Thoracic aorta (tissue), 2 donors: ENCODE data around the gene PLAC8. TPM values are rescaled to one million over a fixed set of nuclear protein-coding genes. Genes with fewer than 3 reads are reported as not detected.
"Not testable (repeated sequence)": the region's sequence is repeated elsewhere in the genome, so short reads cannot be mapped to it uniquely, and the experiment has no call there.

Experiments
- ATAC-seq: fragments of 150-250 bp; one replicate; pipeline ENCODE4 v1.8.0; 2017; ENCODE audit warnings: low read depth; ENCODE audit not compliant: insufficient number of reproducible peaks, low FRiP score
- DNase-seq: peaks from one replicate; pipeline ENCODE4 v3.0.0-alpha.2; 2020; ENCODE audit warnings: low spot score
- H3K27ac ChIP-seq, 2 donors: fragments of 200-600 bp; sonication (generic); 1 replicate in 1 of 2; 2 replicates in 1 of 2; pipeline ENCODE4 v1.5.1; 2016; ENCODE audit warnings: mild to moderate bottlenecking in 2 of 2, moderate library complexity in 2 of 2
- H3K27me3 ChIP-seq: fragments of 200-600 bp; sonication (generic); replicated peaks from 2 replicates; pipeline ENCODE4 v1.6.0; 2016; ENCODE audit warnings: mild to moderate bottlenecking; ENCODE audit not compliant: insufficient read depth
- H3K36me3 ChIP-seq: fragments of 200-600 bp; sonication (generic); one replicate; pipeline ENCODE4 v1.5.1; 2016
- H3K4me1 ChIP-seq, 2 donors: fragments of 200-600 bp; sonication (generic); 1 replicate in 1 of 2; 2 replicates in 1 of 2; pipeline versions ENCODE4 v1.5.1 to v1.6.0; 2016; ENCODE audit warnings: low read depth in 2 of 2, mild to moderate bottlenecking in 1 of 2; ENCODE audit not compliant: control insufficient read depth in 1 of 2
- H3K4me3 ChIP-seq: fragments of 200-600 bp; sonication (generic); 2 replicates; pipeline ENCODE4 v1.5.1; 2016; ENCODE audit warnings: mild to moderate bottlenecking
- H3K9me3 ChIP-seq: fragments of 200-600 bp; sonication (generic); 2 replicates; pipeline ENCODE4 v1.5.1; 2016
- CTCF ChIP-seq: fragments of 200-600 bp; sonication (generic); IDR thresholded peaks from one replicate; pipeline ENCODE4 v1.5.1; 2019; ENCODE audit warnings: antibody characterized with exemption
- total RNA-seq, 2 donors: library from RNA; depleted of rRNA; stranded (reverse); fragments of >200 nt; gene quantifications; one replicate each; pipeline versions ENCODE4 v1.1.0 to v1.2.3, GENCODE V29; 2016

The PLAC8 gene
- total RNA-seq, 2 donors from 2014 or later: 3.7 TPM; not detected in 1

DNA sequence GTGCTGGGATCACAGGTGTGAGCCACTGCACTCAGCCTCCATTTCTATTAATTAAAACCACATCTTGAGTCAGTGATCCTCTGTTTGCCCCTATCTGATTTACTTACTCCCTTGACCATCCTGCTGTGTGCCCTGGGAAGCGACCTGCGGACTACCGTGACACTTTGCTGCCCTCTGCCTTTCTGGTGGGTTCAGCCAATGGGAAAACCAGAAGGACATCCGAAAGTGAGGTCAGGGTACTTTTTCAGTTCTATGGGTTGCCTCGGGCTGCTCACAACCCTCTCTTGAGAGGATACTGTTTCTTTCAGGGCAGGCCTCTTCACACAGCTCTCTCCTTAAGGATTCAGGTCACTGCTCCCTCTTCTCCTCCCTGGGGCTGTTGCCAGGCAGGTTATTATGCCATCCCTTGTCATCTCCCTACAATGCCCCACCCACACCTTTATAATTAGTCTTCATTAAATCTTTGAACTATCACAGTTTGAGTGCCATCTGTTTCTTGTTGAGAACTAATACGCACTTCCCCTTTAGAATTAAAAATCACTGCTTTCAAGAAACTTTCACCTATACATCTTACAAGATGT is 21.4 kb downstream of the PLAC8 start:
- Histone ChIP-seq H3K27me3 (no peaks in the 10 kb centered on the region), H3K36me3 (no peaks in the 10 kb centered on the region), H3K27ac (no peak overlapping the region), H3K4me1 (no peaks in the 10 kb centered on the region), H3K4me3 (no peak overlapping the region), H3K9me3 (no peaks in the 10 kb centered on the region)
- no peak for DNase-seq
- no peak for TF ChIP-seq CTCF
- ATAC-seq: no peak

- TF ChIP-seq CTCF: no peak
- Histone ChIP-seq H3K27me3 (no peaks in the 10 kb centered on the region), H3K9me3 (no peaks in the 10 kb centered on the region), H3K4me3 (no peak overlapping the region), H3K36me3 (no peaks in the 10 kb centered on the region), H3K4me1 (no peaks in the 10 kb centered on the region), H3K27ac (no peak overlapping the region)
- DNase-seq: no peak
- ATAC-seq: no peak
These were observed 24.9 kb downstream of the PLAC8 start for GRCh38 chr4:83089410-83090157.

DNA sequence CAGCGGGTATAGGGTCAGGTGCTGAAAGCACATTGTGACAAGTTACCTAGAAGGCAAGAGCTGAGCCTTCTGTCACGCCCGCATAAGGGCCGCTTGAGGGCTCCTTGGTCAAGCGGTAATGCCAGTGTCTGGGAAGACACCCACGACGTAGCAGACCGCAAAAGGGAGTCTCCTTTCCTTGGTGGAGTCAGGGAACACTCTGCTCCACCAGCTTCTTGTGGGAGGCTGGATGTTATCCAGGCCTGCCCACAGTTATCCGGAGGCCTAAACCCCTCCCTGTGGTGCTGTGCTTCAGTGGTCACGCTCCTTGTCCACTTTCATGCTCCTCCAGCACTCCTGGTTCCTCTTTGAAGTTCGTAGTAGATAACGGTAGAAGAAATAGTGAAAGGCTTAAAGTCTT is 29.6 kb downstream of the PLAC8 start:
- not testable (repeated sequence) for H3K27ac ChIP-seq, H3K4me3 ChIP-seq, H3K36me3 ChIP-seq, H3K9me3 ChIP-seq, ATAC-seq, H3K27me3 ChIP-seq, H3K4me1 ChIP-seq, DNase-seq

DNA sequence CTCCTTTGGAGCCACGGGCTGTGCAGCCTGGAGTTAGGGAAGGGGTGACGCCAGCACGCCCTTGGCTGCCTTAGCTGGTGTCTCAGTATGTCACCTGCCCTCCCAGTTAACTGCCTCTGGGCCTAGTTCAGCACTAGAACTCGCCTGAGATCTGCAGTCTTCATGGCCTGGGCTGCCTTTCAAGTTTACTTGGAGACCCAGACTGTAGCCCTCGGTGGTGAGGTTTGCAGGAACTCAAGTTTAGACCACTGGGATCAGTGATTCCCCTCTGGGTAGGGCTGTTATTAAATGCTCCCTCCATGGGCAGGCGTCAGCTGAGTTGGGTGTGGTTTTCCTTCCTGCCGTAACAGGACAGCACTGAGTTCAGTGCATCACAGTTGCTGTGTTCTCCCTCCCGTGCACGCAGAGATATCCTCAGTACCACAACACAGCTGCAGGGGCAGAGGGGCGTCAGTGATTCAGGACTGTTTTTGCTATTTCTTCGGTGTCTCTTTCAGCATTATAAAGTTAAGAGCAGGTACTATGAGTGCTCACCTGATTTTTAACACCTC is 30.5 kb downstream of the PLAC8 start:
- no peak for ATAC-seq
- Histone ChIP-seq H3K4me1 (no peaks in the 10 kb centered on the region), H3K27me3 (no peaks in the 10 kb centered on the region), H3K4me3 (no peak overlapping the region), H3K36me3 (no peaks in the 10 kb centered on the region), H3K27ac (no peak overlapping the region), H3K9me3 (no peaks in the 10 kb centered on the region)
- no peak for DNase-seq
- no peak for TF ChIP-seq CTCF

DNA sequence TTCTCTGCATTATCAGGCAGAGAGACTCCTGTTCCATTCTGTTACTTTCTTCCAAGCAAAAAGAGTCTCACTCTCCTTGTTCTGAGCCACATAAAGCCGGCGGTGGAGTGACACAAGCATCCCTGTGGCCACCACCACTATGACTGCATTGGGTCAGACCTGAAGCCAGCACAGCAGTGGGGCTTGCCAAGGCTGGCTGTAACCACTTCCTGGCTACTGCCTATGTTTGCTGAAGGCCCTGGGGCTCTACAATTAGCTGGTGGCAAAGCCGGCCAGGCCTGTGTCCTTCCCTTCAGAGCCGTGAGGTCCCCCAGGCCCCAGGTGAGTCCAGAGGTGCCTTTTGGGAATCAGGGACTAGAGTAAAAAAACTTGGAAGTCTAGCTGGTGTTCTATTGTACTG is 31.8 kb downstream of the PLAC8 start:
- no peak for ATAC-seq
- Histone ChIP-seq H3K9me3 (no peaks in the 10 kb centered on the region), H3K27ac (no peak overlapping the region), H3K36me3 (no peaks in the 10 kb centered on the region), H3K27me3 (no peaks in the 10 kb centered on the region), H3K4me3 (no peak overlapping the region), H3K4me1 (no peaks in the 10 kb centered on the region)
- DNase-seq: no peak
- TF ChIP-seq CTCF: no peak
